Brain microvascular endothelial cell (primary cell): ENCODE results near the gene KRT83.
A peak's percentile ranks its signal among the peaks of the same experiment; 100 is the strongest.

ENCODE experiments used
- DNase-seq: peaks from one replicate; pipeline ENCODE4 v3.0.0-alpha.2; 2020
- H3K27ac ChIP-seq: fragments of 250-450 bp; sonication (Bioruptor Pico); 2 replicates; pipeline ENCODE4 v1.5.1; 2020; ENCODE audit warnings: mild to moderate bottlenecking, moderate library complexity
- H3K27me3 ChIP-seq: fragments of 250-450 bp; sonication (Bioruptor Pico); replicated peaks from 2 replicates; pipeline ENCODE4 v1.5.1; 2020; ENCODE audit warnings: mild to moderate bottlenecking
- H3K36me3 ChIP-seq: fragments of 250-450 bp; sonication (Bioruptor Pico); replicated peaks from 2 replicates; pipeline ENCODE4 v1.5.1; 2020; ENCODE audit warnings: mild to moderate bottlenecking
- H3K4me3 ChIP-seq: 2 replicates; pipeline ENCODE4 v1.5.1; 2011; ENCODE audit warnings: low read depth, mild to moderate bottlenecking, control low read depth, low read length, moderate library complexity
- CTCF ChIP-seq: IDR thresholded peaks from 2 replicates; pipeline ENCODE4 v1.5.1; 2011; ENCODE audit warnings: low read depth, mild to moderate bottlenecking, moderate library complexity, low read length, control low read depth, inconsistent platforms; ENCODE audit errors: missing control alignments
- in situ Hi-C: cut with HindIII; loops from 2 replicates; pipeline ENCODE4 v1.10.0; 2017; ENCODE audit warnings: low sequenced_read_pairs, low pct_ligation_motif_present

The KRT83 gene

GRCh38 chr12:52366738-52367485 lies 45.7 kb upstream of the KRT83 start, which contains the start of gene KRT85:
KRT85 (minus strand) TSS chr12:52367481; CDS start chr12:52367405, 76 bp downstream.
- peaks cover 2% of the 10 kb centered on the region for H3K27me3 ChIP-seq
- in situ Hi-C loops, result no loop called here
- no peak for DNase-seq
- TF ChIP-seq CTCF, result no peak
- H3K4me3 ChIP-seq, result no peak within 1 kb of the TSS
- H3K27ac ChIP-seq, result no peak within 1 kb of the TSS
- H3K36me3 ChIP-seq, result no peaks in the 10 kb centered on the region

GRCh38 chr12:52364901-52365489 lies 43.8 kb upstream of the KRT83 start:
- H3K27ac ChIP-seq, result no peak overlapping the region
- in situ Hi-C loops, result no loop called here
- no peaks in the 10 kb centered on the region for H3K36me3 ChIP-seq
- H3K4me3 ChIP-seq, result no peak overlapping the region
- no peak for TF ChIP-seq CTCF
- DNase-seq, result no peak
- H3K27me3 ChIP-seq, result peaks cover 2% of the 10 kb centered on the region

- Histone ChIP-seq H3K36me3 (no peaks in the 10 kb centered on the region), H3K4me3 (no peak overlapping the region), H3K27ac (no peak overlapping the region), H3K27me3 (peaks cover 2% of the 10 kb centered on the region)
- TF ChIP-seq CTCF, result no peak
- no peak for DNase-seq
- in situ Hi-C loops, result no loop called here
Observed at GRCh38 chr12:52364061-52364460, 42.9 kb upstream of the KRT83 start.

DNA sequence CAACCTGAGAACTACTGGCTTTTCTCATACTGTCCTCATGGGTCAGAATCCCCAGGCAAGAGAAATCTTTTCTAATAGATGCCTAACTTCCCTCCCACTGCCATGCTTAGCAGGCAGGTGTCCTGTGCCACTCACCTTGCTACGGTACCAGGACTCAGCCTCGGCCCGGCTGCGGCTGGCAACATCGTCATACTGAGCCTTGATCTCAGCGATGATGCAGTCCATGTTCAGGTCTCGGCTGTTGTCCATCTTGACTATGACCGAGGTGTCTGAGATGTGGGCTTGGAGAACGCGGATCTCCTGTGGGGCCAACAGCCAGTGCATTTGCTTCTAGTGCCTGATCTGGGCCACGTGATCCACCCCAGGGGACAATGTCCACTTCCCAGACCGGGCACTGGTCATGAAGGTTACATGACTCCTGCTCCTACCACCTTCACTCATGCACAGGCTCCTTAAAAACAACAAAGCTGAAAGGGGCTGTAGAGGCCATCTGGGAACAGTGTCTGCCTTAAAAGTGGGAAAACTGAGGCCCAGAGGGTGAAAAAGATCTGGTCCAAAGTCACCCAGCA lies 42.0 kb upstream of the KRT83 start:
- DNase-seq, result no peak
- in situ Hi-C loops, result no loop called here
- no peak overlapping the region for H3K4me3 ChIP-seq
- no peak for TF ChIP-seq CTCF
- no peak overlapping the region for H3K27ac ChIP-seq
- H3K27me3 ChIP-seq, result peaks cover 2% of the 10 kb centered on the region
- no peaks in the 10 kb centered on the region for H3K36me3 ChIP-seq

DNA sequence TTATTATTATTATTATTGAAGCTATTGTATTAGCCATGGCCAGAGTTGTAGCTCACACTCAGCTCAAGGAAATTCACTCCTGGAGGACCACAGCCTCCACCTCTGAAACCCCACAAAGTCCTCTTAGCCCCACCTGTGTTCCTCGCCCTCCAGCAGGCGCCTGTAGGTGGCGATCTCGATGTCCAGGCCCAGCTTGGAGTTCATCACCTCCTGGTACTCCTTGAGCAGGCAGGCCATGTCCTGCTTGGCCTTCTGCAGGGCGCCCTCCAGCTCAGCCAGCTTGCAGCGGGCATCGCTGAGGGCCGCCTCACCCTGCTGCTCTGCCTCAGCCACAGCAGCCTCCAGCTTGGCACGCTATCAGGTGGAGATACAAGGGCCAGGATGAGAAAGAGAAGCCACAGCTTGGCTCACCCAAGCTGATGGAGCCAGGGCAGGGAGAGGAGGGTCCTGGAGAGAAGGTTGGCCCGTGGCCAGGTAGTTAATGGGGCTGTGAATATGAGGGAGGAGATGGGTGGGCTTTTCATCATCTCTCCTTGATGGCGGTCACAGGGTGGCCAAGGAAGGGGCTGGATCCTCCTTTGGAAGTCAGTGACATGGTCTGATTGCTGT lies 41.0 kb upstream of the KRT83 start:
- TF ChIP-seq CTCF, result peak; percentile 50
- in situ Hi-C loops, result no loop called here
- no peak for DNase-seq

More for the DNA sequence above, 41.0 kb upstream of the KRT83 start:
- Histone ChIP-seq H3K27me3 (no peaks in the 10 kb centered on the region), H3K4me3 (no peak overlapping the region), H3K36me3 (no peaks in the 10 kb centered on the region), H3K27ac (no peak overlapping the region)
